Renal cortex interstitium (tissue), 11 donors: ENCODE results near the gene COLQ. TPM values are rescaled to one million over a fixed set of nuclear protein-coding genes. Genes with fewer than 3 reads are reported as not detected.
"Not testable (repeated sequence)": the region's sequence is repeated elsewhere in the genome, so short reads cannot be mapped to it uniquely, and the experiment has no call there.

Source experiments
- DNase-seq, 11 donors: peaks; one replicate each; pipeline ENCODE4 v3.0.0-alpha.2; 2013; ENCODE audit warnings: low read depth in 9 of 11, low spot score in 4 of 11; ENCODE audit errors: extremely low read depth in 1 of 11
- polyA plus RNA-seq, 3 donors: library from polyadenylated mRNA; unstranded; fragments of 120-200 nt; gene quantifications; one replicate each; pipeline ENCODE4 v1.2.1, GENCODE V29; 2013; ENCODE audit not compliant: insufficient read length in 3 of 3

The COLQ gene
- polyA plus RNA-seq, 3 donors: 4.0 to 8.9 (median 6.1) TPM

DNA sequence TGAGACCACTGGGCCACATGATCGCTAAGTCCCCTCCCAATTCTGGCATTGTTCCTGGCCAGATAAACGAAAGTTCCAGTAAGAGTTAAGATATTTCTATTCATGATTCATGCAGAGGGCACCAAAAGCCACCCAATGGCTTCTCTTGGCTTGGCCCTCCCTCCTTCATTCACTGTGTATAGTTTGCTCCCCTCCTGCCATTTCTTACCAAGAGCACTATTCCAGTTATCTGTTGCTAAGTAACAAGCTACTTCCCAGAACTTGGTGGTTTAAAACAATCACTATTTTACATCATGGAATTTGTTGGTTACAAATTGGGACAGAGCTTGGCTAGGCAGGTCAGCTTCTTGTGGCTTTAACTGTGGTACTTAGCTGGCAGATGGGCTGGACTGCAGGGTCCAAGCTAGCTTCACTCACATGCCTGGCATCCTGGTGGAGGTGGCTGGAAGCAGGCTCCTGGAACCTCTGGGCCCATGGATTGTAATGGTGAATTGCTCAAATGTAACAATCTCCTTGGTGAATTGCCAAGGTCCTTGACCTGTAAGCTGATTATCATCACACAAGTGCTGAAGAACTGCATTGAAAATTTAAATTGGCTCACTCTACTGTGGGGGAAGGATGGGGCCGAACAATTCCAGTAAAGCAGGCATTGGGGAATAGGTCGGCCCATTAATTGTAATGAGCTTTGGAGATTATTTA lies 77.5 kb downstream of the COLQ start:
- no peak for DNase-seq

DNA sequence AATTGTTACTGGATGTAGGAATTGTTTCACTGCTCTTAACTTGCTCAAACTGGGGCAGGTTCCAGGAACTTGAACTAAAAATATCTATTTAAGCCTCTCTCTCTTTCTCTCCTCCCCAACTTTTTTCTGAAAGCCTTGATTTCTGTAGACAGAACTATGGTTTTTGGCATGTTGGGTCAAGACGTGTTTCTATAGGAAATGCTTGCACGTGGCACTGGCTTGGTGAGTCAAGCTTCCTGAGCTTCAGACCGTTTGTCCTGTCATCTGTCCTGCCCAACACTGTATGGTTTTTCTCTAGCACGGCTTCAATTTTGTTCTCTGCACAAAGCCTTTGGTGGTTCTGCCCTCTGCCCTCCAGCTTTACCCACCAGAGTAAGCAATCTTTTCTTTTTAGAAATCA lies 80.6 kb downstream of the COLQ start:
- DNase-seq: no peak

DNA sequence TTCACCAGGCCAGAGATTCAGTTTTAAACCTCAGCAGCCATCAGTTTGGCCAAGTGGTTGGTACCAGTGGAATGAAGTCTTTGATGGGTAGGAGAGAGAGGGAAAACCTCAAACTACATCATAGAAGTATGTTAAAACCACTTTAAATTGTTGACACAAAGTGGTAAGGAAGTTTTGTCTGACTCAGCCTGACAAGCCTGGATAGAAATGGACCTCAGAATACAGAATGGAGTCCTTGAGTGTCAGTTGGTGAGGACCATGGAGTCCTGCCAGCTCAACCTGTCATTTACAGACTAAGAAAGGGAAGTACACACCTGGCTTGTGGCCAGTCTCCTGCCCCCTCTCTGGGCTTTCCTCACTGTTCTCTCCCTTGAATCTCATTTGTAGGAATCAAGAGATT lies 82.0 kb downstream of the COLQ start:
- DNase-seq: no peak

DNA sequence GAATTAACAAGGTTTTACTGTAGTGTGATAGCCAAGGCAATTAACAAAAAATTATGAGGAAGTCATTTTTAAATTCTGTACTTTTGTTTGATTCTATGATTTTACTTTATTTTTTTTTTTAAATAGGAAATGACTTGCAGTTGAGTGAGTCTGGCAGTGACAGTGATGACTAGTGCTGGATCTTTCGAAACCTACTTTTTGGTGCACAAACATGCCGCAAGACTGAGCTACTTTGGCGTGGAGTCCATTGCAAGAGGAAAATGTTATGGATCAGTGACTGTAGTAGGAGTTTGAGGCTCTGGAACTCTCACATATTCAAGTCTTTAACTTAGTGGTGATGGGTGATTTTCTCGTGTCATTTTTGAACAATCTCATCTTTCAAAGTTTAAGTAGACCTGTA lies 82.5 kb downstream of the COLQ start:
- DNase-seq: no peak

GRCh38 chr3:15436246-15436645 lies 85.3 kb downstream of the COLQ start:
- DNase-seq: no peak

DNA sequence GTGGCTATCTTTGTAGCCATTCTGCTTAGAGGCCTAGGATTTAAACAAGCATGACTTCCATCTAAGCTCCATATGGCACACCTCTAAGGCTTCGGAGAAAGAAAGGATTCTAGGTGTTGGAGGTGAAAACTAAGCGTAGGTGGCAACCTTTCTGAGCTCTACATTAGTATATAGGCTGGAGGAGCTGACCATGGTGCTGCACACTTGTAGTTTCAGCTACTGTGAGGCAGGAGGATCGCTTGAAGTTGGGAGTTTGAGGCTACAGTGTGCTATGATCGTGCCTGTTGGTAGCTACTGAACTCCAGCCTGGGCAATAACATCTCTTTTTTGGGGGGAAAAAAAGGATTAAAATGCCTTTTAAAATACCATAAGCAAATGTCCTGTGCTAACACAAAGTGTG lies 86.8 kb downstream of the COLQ start:
- no peak for DNase-seq

DNA sequence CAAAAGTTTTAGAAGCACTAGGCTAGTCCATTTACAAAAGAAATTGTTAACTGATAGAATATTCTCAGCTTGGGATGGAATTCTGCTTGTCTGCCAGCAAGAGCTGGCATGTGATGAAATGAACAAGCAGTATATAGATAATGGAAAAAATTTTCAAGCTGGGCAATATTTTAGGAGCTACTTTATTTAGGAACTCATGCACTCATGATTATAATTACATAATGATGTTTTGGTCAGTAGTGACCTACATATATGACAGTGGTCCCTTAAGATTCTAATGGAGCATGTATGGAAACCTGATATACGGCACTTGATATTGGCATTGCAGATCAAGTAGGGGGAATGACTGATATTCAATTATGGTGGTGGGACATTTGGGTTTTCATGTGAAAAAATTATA lies 88.0 kb downstream of the COLQ start:
- no peak for DNase-seq

DNA sequence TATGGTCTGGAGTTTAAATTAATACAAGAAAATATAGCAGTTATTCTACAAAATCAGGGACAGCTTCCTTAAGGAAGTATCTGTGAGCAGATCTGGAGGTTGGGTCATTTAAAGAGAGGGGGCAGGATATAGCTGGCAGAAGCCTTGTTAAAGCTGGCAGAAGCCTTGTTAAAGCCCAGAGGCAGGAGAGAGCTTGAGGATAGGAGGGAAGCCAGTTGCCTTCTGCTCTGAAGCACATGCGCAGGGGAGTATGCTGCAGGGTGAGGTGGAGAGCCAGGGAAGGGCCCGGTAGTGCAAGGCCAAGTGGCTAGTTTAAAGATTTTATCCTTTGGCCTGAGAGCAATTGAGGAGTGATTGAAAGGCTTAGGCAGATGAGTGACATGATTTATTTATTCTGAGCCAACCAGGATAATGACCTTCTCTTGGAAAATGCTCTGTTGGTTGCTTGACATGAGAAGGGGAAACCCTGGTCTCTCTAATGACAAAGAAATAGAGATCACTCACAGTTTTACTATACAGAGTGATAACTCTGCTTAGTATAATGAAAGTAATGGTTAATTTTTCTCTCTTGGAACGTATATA lies 90.2 kb downstream of the COLQ start:
- no peak for DNase-seq

- no peak for DNase-seq
Observed at GRCh38 chr3:15430624-15431023, 90.9 kb downstream of the COLQ start.

DNA sequence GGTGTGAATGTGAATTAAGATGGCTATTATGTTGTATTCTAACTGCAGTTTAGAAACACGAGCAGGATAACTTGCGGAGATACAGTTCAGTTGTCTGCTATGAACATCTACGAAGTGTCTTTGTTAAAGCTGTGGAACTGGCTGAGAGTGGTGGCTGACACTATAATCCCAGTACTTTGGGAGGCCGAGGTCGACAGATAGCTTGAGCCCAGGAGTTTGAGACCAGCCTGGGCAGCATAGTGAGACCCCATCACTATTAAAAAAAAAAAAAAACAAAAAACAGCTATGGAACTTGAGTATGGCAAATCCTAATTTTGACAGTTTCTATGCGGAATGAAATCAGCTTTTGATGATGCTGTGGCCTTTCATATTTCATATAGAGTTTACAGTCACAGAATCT lies 92.4 kb downstream of the COLQ start:
- DNase-seq: no peak

GRCh38 chr3:15428539-15428938 lies 93.0 kb downstream of the COLQ start:
- no peak for DNase-seq

- no peak for DNase-seq
Observed at GRCh38 chr3:15427981-15428380, 93.5 kb downstream of the COLQ start.

GRCh38 chr3:15427182-15427880 lies 94.2 kb downstream of the COLQ start, which contains the start of the genes EAF1 and METTL6:
Gene EAF1, plus strand, starts transcription at chr3:15427598. Its CDS starts 182 bp downstream, at chr3:15427780.
Gene METTL6, minus strand, starts transcription at chr3:15427544. Its CDS starts 1,033 bp downstream, at chr3:15426511.
- DNase-seq: peak; percentile 60 to 83 (median 70)

GRCh38 chr3:15426579-15427118 lies 94.9 kb downstream of the COLQ start:
- no peak for DNase-seq

- DNase-seq: no peak
Observed at GRCh38 chr3:15420871-15421270, 100.6 kb downstream of the COLQ start.

GRCh38 chr3:15410966-15411365 lies 110.5 kb downstream of the COLQ start:
- not testable (repeated sequence) for DNase-seq

- no peak for DNase-seq
Observed at GRCh38 chr3:15409774-15410173, 111.7 kb downstream of the COLQ start.

GRCh38 chr3:15409239-15409638 lies 112.3 kb downstream of the COLQ start:
- no peak for DNase-seq

- DNase-seq: peak in 5 of 11 donors; percentile 31 to 57 (median 46)
Observed at GRCh38 chr3:15405448-15406050, 116.0 kb downstream of the COLQ start.

DNA sequence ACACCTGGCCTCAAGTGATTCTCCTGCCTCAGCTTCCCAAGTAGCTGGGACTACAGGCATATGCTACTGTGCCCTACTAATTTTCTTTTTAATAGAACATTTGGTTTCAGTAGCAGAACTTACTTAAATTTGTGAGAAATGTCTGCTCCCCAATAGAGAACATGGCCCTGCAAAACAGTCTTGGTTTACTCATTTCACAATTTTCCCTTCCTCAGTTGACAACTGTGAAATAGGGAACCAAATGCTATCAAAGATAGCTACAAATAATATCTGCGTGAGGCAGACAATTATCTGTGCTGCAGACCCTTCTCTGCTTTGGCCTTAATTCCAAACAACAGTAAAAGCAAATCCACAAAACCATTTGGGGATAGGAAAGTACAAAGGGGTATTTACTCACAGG lies 116.7 kb downstream of the COLQ start:
- DNase-seq: no peak
